Activated gamma-delta T cell treated with Interleukin-2 at 50 U/mL for 16 hours (primary cell): ENCODE measurements around the gene VSTM2B.
"Not testable (repeated sequence)": the region's sequence is repeated elsewhere in the genome, so short reads cannot be mapped to it uniquely, and the experiment has no call there.

Experiments used
- DNase-seq: peaks from one replicate; pipeline ENCODE4 v3.0.0-alpha.2; 2020

Gene VSTM2B

DNA sequence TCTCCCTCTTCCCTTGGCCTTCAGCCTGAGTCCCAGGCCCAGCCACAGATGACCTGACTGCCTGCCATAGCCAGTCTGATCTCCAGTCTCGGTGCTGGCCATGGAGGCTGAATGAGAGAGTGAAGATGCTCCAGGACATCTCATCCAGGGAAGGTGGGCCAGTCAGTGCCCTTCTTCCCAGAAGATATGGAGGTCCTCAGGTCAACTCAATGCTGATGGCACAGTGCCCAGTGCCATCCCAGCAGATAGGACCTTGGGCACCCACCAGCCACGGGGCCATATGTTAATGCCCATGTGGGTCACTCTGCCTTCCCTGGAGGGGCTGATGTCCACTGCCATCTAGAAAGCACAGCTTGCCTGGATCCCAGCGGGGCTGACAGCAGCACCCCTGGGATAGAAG, 7.2 kb downstream of the VSTM2B start:
- DNase-seq = no peak

DNA sequence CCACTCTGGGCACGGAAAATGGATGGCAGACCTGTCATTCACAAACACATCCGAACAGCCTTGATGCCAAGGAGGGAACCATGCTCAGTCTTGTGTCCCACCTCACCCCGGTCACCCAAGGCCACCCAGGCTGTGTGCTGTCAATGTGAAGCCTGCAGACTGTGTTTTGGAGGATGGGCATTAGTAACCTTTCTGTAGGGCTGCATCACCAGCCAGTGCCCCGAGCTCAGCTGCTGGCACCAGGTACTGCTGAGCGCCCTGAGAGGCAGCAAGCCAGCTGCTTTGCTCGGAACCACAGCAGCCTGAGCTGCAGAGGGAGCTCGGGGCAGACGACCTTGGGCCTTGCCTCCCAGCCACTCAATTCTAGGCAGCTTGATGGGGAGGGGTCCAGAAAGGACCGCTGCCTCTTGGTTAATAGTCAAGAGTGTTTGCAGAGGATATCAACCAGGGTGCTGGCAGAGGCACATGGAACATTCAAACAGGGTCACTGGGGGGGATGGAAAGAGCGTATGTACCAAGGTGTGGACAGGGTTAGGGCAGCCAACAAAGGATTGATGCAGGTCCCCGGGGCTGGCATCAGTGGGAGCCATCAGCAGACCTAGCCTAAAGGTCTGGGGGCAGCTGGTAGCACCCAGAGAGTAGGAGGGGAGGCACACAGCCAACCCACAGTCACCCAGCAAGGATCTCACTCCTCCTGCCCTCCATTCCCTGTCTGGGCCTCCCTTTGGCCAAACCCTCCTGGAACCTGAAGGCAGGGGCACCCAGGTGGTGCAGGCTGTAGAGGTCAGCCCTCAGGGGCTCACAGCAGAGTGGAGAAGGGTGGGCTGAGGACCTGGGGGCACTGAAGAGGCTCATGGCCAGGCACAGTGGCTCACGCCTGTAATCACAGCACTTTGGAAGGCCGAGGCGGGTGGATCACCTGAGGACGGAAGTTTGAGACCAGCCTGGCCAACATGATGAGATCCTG, 8.1 kb downstream of the VSTM2B start:
- DNase-seq = no peak

DNA sequence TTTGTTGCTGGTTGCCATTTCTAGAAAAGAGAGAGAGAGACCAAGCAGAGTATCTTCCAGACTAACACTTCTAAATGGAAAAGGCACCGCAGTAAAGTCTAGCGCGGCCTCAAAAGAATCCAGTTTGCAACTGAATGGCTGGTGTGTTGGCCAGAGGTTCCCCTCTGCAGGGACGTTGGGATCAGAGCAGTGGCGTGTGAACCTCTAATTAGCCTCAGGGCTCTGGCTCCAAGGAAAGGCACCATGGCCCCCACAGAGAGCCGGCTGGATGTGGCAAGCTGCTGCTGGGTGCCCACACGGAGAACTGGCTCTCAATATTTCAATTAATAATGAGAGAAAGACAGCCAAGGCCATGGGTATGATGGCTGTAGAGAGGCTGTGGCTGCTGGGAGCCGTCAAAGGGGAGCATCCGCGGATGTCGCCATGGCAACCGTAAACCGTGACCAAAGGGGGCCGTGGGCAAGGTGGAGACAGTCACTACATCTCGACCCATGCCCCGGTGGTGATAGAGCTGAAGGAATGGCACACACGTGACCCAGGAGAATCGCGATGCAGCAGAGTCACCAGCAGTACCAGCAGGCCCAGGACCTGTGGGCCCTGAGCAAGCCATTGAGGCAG, 9.5 kb downstream of the VSTM2B start:
- no peak for DNase-seq

DNA sequence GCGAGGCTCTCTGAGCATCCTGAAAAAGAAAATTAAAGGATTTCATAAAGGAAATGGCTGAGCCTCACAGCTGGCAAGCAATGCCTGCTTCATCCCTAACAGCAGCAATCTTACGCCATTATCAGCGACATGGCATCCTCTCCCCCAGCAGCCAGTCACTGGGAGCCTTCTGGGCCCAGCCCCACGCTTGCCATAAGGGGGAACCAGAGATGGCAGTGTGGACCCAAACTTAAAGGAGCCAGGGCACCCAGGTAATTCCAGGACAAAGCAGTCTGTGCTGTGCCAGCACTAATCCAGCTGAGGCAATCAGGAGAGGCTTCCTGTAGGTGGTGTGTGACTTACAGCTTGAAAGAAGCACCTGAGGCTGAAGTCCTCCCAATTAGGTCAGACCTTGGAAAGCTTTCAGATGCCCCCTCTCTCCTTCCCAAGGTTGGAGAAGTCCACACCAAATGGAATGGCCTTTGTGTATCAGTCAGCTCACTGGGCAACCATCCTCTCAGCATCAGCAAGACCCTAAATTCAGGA, 10.3 kb downstream of the VSTM2B start:
- no peak for DNase-seq

DNA sequence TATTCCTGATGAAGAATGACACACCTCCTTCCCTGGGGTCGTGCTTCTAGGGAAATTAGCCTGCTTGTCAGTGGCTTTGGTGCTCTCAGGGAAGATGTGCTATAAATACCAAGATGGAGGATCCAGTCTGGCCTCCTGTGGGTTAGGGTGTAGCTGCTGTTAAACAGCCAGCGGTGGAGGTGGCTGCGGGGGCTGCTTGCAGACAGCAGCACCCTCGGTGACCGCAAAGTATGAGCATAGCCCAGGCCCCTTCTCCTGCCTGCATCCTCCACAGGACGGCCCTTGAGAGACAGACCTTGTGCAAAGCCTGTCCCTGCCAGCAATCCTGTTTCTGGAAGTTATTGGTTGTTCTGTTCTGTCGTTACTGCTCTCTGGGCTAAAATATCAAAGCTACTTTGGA, 11.4 kb downstream of the VSTM2B start:
- no peak for DNase-seq

DNA sequence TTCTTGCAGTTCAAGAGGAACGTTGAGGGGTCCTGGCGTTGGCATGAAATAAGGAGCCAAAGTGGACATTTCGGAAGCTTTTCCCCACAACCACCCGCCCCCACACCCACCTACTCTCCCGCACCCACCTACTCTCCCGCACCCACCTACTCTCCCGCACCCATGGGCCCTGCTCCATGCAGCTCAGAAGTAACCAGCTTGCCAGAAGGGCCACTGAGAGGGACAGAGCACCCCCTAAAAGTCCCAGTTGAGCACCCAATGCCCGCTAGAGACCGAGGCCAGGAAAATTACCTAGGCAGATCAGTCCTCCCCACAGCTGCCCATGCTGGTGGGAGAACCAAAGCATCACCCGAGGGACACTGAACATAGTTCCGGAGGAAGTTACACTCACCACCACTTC, 11.8 kb downstream of the VSTM2B start:
- DNase-seq = no peak

DNA sequence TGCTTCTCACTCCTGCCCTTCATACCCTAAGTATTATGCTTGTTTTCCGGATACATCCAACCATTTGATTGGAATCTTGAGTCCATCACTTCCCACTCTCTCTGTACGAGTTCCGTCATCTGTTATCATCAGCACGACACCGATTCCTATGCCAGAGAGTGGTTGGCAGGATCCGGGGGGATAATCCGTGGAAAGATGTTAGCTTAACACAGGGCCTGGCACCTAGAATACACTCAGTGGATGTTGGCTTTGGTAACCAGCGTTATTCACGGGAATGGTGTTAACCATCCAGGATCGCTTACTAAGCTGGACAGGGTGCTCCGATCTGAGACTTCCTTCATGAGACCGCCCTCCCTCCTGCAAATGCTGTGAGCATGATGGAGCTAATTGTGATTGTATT, 12.4 kb downstream of the VSTM2B start:
- DNase-seq = no peak

DNA sequence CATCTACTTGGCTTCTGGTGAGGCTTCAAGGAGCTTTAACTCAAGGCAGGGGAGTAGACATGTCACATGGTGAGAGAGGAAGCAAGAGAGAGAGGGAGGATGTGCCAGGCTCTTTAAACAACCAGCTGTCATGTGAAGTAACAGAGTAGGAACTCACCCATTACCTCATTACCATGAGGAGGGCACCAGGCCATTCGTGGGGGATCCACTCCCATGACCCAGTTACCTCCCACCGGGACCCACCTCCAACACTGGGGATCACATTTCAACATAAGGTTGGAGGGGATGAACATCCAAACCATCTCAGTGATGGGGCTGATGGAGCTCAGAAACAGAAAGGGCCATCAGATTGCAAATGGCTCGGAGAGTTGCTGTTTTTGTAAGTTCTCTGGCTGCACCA, 12.9 kb downstream of the VSTM2B start:
- no peak for DNase-seq

DNA sequence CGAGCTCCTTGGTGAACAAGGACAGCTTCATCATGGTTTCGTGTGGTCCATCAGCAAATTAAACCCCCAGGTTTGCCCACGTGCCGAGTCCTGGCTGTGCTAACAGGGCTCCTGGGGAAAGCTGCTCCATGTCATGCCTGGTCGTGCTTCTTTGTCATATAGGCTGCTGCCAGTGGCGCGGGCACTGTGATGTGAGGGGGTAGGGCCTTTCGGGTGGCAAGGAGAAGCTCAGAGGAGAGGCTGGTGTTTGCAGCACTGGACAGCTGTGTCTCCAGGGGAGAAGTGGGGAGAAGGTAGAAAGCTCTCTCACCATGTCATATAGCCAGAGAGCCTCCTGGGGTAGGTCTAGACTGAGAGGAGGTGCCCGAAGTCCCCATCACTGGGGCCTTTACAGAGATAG, 13.3 kb downstream of the VSTM2B start:
- DNase-seq = no peak

DNA sequence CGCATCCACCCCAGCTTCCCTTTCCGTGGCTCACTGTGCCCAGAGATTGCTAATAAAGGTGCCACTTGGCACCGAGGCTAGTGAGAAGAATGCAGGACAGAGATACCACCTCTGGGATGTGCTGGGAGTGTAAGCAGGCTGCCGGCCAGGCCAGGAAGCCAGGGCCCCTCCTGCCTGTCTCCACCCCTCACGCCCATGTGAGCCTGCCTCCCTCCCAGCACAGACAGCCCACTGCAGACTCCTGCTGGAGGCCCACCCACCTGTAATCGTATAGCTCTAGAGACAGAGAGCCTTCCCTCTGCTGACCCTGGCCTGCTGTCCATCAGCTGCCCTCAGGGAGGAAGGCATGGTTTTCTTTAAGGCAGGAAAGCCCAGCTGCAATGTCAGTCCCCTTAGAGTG, 13.9 kb downstream of the VSTM2B start:
- no peak for DNase-seq

DNA sequence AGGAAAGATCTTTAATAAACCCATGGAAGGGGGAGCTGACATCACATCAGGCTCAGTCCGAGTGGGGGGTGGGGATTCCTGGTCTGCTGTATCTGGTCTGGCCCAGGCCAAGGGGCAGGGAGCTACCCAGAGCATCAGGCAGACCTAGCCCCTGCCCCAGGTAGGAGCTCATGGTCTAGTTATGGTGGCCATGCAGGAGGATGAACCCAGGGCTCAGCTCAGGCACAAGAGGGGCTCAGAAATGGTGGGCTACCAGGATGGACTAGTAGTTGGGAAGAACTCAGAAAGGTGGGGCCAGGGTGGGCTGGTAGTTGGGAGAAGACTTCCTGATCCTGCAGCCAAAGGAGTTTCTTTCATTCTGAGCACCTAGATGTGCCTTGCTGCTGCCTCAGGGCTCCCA, 14.3 kb downstream of the VSTM2B start:
- DNase-seq = no peak

DNA sequence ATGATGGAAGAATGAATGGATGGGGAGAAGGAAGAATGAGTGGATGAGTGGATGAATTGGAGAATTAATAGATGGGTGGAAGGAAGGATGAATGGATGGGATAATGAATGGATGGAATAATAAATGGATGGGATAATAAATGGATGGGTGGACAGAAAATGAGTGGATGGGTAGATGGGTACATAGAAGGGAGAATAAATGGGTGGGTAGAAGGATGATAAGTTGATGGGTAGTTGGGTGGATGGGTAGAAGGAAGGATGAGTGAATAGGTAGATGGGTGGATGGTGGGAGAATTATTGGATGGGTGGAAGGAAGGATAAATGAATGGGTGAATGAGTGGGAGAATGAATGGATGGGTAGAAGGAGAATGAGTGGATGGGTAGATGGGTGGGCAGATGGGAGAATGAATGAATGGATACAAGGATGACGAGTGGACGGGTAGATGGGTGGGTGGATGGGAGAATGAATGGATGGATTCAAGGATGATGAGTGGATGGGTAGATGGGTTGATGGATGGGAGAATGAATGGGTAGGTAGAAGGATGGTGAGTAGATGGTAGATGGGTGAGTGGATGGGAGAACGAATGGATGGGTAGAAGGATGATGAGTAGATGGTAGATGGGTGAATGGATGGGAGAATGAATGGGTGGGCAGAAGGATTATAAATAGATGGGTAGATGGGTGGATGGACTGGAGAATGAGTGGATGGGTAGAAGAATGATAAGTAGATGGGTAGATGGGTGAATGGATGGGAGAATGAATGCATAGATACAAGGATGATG, 15.9 kb downstream of the VSTM2B start:
- no peak for DNase-seq

DNA sequence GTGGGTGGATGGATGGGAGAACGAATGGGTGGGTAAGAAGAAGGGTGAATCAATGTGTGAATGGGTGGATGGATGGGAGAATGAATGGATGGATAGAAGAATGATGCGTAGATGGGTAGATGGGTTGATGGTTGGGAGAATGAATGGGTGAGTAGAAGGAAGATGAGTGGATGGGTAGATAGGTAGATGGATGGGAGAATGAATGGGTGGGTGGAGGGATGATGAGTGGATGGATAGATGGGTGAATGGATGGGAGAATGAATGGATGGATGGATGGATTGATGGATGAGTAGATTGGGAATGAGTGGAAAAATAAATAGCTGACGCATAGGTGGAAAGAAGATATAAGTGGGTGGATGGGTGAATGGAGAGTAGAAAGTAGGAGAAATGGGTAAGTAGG, 16.5 kb downstream of the VSTM2B start:
- no peak for DNase-seq

DNA sequence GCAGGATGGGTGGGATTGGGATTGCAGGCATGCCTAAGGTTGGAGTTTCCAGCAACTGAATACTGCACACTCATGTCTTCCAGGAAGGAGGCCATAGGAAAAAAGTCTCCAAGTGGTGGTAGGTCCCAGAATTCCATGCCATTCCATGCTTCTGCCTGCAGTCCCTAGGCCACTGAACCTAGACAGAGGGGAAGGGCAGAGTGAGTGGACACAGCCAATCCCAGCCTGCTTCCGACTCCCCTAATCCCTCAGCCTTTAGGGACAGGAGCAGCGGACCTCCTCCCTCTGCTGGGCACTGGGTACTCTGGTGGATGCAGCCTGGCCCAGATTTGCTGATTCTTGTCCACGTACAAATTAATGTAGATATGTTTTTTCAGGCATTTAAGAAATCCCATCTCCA, 17.0 kb downstream of the VSTM2B start:
- DNase-seq = no peak

DNA sequence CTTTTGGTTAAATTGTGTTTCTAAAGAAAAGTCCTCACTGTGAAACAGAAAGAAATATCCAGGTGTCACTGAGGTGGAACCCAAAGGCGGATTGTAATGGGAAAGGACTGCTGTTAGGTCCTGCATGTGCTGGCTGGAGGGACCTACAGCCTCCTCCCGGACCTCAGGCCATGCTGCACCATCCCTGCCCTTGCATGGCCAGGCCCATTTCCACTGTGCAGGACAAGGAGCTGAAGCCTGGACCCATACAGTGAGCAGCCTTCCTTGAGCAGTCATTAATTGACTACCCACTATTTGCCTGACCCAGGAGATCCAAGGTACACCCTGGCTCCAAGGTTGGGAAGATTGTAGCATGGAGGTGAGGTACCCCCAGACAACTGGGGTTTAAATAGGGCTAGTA, 17.6 kb downstream of the VSTM2B start:
- no peak for DNase-seq

DNA sequence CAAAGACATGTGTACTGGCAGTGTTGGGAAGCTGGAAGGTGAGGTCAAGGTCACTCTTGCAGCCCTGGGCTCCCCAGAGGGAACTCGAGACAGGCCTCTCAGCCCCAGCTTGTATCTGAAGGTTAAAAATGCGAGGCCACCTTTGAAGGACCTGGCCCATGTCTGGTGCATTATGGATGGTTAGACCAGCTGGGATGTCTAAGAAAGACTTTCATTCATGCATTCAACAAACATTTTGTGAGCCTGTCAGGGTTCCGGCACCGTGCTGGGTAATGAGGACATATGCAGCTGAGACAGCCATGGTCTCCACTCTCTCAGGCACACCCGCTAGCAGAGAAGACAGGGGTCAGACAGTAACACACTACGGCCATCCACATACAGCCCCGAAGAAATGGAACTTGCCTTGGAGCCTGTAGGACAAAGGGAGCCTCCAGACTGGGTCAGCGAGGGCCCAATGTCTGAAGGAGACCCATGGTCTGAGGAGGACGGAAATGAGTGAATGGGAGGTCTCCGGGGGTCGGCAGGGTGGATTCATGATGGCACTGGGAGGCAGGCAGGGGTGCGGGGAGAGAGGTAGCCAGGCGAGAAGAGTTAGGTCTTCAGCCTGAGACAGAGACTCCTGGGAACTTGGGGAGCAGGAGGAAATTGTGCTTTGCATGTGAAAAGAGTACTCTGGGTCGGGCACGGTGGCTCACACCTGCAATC, 19.0 kb downstream of the VSTM2B start:
- DNase-seq = no peak

DNA sequence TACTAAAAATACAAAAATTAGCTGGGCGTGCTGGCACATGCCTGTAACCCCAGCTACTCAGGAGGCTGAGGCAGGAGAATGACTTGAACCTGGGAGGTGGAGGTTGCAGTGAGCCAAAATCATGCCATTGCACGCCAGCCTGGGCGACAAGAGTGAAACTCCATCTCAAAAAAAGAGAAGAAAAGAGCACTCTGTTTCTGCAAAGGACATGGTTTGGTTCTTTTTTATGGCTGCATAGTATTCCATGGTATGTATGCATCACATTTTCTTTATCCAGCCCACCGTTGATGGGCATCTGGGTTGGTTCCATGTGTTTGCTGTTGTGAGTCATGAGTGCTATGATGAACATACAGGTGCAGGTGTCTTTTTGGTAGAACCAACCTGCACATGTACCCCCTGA, 19.7 kb downstream of the VSTM2B start:
- DNase-seq = not testable (repeated sequence)

DNA sequence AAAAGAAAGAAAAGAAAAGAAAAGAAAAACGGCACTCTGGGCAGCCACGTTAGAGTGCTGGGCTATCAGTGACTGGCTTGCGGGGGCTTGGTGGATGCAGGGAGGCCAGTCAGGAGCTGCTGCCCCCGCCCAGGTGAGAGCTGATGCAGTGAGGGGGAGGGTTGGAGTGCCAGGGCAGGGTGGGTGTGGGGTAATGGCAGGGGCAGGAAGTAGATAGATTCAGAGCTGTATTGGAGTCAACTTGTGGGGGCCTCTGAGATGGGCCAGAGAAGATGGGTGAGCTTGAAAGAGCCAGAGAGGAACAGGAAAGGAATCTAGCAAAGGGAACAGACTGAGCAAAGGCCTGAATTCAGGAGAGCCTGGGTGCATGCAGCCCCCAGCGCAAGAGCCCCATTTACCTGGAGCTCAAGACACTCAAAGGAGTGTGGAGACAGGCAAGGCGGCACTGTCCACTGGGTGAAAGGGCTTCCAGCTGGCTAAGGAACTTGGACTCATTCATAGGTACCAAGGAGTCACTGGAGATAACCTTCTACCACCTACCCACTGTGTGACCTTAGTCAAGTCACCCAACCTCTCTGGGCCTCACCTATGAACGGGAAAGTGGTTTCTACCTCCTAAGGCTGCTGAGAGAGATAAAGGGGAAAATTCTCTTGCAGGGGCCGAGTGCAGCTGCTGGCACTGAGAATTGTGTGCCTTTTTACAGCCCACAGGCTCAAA, 20.2 kb downstream of the VSTM2B start:
- no peak for DNase-seq

DNA sequence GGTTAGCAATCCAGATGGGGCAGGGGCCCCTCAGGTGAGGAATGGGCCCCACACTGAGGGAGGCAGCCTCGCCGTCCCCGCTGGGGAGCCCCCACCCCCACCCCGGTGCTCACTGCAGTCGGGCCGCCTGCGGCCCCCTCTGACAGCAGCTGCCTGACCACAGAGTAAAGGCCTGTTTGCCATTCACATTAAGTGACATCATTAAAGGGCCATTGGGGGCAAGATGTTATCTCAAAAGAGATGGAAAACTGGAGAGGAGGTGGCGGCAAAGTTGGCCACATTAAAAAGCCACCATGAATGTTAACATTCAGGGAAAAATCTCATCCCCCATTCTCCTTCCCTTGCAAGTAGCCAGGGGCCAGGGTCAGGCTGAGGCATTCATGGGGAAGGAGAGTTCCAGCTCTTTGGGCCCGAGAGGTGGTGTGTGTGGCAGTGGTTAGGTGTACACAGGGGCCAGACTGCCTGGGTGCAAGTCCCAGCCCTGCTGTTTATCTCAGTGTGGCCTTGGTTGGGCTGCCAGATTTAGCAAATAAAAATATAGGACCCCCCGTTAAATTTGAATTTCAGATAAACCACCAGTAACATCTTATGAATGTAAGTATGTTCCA, 20.9 kb downstream of the VSTM2B start:
- no peak for DNase-seq

DNA sequence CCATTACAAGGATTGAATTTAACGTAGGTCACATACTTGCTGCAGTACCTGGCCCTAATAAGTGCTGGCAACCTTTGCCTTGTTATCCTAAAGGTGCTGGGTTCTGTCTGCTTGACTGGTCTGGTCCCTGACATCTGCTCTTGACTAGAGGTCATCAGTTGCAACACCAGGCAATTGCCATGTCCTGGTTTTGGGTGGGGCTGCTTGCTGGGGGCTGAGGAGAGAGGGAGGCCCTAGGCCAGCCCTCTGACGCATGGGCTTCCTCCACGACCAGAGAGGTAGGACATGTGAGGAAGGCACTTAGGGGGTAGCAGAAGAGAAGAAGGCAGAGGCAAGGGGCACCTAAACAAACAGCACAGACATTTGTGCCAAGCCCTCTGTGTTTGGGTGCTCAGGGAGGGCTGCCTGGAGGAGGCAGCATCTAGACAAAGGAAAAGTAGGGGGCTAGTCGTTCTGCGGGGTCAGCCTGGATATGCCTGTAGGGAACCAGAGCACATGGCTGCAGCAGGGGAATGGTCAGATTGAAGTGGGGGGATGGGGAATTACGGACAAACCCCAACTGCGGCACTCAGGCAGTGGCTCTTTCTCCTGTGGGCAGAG, 21.7 kb downstream of the VSTM2B start:
- DNase-seq = no peak

DNA sequence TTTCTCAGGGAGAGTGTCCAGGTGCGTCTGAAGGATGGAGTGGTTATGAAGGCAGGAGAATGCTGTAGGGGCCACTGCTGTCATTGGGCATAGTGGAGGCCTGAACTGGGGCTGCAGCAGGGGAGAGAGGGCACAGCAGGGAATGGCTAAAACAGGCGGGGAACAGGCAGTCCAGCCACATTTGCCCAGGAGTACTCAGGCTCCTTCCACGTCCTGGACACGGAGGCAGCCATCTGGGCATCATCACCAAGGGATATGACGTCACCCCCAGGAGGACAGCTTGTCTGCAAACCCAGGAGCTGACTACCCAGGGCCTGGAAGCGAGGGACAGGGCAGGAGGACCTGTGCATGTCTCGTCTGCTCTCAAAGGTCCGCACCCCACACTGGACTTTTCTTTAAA, 22.2 kb downstream of the VSTM2B start:
- DNase-seq = no peak
